HG03108 (cell line): ENCODE results near the gene HNRNPUL1.

Experiments
- ATAC-seq: cut with Tn5 transposase; IDR thresholded peaks from one replicate; pipeline ENCODE4 v1.9.1; 2021; ENCODE audit warnings: moderate library complexity; ENCODE audit not compliant: unreplicated experiment

The HNRNPUL1 gene

DNA sequence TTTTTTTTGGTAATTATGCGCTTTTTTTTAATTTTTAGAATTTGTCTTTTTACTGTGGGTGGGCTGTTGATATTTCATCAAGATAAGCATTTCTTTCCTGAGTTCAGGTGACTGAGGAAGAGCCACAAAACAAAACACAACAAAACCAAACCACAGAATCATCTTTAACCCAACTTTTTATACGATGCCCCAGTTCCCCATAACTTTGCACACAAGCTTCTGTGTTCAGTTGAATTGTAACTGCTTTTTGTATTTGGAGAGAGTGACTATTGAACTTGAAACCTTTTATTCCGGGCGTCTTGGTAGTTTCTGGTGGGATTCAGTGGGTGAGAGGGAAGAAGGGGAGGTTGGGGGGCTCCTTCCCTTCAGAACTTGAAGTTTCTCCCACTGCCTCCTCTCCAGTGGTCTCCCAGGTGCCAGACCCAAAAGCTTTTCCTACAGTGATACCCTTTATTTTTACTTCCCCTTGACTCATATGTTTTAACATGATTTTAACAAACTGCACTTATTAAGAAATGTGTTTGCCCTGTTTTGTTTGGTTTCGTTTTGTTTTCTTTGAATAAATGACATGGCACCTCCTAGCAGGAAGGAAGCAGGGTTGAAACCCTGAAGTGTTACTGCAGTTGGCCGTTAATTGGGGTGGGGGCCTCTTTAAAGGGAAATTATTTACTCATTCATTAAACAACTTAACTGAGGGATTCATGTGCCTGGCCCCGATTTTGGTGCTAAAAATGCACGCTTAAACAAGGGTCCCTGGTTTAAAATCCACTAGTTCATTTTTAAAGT, 43.1 kb downstream of the HNRNPUL1 start:
- no peak for ATAC-seq

DNA sequence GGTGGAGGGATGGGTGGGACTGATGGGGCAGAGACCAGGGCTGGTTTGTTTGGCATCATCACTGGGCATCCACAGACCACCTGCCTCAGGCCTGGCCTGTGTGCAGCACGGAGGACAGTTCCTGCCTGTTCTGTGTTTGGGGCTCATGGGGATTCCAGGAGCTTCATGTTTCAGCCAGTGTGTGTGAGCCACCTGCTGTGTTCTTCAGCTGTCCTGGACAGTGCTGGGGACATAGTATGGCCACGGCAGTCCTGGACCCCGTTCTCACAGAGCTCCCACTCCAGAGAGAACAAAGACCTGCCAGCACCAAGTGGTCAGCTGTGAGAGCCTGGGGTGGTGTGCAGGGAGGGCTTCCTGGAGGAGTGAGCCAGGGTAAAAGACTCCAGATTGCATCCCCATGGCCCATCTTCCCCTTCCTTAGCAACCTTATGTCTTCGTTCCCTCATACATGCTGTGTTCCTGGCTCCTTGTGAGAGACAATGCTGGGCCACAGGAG, 43.8 kb downstream of the HNRNPUL1 start:
- no peak for ATAC-seq

DNA sequence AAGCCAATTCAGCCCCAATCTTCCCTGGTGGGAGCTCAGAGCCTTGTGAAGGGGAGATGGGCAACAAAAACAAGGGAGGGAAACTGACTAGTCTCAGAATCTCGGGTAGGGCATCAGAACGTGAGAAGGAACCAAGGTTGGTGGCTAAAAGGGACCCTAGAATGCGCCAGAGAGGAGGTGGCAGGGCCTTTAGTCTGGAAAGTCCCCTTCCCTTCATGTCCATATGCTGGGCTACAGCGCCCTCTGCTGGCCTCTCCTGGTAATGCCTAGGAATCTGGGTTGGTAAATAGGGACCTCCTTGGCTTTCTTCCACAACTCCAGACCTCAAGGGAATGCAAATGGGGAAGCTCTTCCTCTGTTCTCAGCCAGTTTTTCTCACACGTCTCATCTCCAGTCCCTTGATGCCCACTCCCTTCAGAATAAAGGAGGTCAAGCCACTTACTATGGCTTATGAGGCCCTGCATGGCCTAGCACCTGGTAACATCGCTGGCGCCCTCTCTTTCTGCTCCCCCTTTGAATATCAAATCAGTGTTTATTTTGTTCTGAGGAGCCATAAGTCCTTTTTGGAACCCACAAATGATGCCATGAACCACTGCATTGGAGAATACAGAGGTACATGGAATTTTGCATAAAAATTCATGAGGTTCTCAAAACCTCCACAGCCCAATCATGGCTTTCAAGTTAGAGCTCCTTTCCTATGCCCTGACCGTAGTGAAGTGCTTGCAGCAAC, 44.4 kb downstream of the HNRNPUL1 start:
- peak; percentile 39 for ATAC-seq

DNA sequence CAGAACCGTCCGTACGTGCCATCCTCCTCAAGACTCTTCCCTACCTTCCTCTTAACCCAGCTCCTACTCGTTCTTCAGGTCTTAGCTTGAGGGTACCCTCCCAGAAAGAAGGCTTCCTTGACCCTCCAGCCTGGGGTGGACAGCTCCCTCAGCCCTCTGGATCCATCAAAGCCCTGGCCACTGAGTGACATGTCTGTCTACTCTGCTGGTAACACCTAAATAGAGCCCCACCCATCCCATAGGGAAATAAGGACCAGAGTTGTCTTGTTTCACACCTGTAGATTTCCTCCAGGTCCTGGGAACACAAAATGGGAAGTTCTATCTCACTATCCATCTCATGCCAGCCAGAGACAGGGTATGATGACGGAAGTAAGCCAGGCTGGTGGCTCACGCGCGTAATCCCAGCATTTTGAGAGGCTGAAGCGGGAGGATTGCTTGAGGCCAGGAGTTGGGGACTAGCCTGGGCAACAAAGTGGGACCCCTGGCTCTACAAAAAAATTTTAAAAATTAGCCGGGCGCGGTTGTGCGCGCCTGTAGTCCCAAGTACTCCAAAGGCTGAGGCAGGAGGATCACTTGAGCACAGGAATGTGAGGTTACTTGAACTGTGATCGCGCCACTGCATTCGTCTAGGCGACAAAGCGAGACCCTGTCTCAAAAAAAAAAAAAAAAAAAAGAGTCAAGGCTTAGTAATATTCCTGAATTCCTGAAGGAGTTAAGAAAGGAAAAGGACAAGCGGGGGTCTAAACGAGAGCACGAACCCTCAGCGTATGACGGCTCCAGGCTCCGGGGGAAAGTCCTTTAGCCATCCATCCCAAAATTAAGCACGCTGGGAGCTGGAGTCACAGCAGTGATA, 45.2 kb downstream of the HNRNPUL1 start:
- no peak for ATAC-seq

DNA sequence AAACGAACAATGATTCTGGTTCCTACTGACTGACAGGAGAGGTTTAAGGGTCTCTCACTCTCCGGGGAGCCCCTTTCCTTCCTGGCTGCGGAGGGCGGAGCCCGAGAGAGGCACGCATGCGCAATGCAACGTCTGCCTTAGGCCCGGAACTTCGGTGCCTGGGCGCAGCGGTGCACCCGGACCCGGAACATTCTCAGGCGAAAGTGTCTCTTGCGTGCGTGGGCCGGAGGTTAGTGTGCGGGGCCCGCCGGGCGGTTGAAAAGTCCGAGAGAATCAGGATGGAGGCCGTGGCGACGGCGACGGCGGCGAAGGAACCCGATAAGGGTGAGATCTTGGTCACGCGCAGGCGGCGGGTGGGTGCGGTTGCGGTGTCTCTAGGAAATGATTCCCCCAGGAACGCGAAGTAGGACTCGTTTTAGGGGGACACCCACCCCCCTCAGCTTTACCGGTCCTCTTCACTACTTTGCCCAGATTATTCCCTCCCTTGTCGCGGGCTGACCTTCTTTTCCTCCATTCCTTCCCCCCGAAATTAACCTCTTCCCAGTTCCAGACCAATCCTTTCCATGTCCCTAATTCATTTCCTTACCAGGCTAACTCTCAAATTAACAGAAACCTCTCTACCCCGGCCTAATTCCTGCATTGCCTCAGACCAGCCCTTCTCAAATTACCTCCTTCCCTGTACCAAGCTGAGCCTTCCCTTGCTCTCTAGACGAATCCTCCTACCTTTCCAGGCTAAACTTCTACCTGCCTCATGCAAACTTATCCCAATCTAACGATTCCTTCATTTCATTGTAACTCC, 46.1 kb downstream of the HNRNPUL1 start, which contains the start of gene CCDC97:
Gene CCDC97 (plus strand): TSS at position 140 of the 799 bp plus-strand sequence. CDS start 139 bp downstream, at position 279.
- peak; percentile 59 for ATAC-seq

DNA sequence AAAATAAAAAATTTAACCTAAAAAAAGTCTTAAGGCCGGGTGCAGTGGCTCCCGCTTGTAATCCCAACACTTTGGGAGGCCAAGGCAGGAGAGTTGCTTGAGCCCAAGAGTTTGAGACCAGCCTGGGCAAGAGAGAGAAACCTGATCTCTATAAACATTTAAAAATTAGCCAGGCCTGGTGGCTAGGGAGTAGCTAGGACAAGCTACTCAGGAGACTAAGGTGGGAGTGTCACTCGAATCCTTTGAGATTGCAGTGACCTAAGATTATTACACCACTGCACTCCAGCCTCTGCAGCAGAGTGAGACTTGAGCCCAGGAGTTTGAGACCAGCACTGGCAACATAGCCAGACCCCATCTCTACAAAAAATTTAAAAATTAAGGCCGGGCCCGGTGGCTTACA, 46.9 kb downstream of the HNRNPUL1 start:
- no peak for ATAC-seq

DNA sequence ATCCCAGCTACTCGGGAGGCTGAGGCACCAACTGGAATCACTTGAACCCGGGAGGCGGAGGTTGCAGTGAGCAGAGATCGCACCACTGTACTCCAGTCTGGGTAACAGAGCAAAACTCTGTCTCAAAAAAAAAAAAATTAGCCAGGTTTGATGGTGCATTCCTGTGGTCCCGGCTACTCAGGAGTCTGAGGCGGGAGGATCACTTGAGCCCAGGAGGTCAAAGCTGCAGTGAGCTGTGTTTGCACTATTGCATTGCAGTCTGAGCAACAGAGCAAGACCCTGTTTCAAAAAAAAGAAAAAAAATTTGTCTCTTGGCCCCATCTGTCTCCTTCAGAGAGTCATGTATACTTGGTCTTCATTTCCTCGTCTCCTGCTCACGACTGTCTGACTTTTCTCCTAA, 47.4 kb downstream of the HNRNPUL1 start:
- no peak for ATAC-seq

DNA sequence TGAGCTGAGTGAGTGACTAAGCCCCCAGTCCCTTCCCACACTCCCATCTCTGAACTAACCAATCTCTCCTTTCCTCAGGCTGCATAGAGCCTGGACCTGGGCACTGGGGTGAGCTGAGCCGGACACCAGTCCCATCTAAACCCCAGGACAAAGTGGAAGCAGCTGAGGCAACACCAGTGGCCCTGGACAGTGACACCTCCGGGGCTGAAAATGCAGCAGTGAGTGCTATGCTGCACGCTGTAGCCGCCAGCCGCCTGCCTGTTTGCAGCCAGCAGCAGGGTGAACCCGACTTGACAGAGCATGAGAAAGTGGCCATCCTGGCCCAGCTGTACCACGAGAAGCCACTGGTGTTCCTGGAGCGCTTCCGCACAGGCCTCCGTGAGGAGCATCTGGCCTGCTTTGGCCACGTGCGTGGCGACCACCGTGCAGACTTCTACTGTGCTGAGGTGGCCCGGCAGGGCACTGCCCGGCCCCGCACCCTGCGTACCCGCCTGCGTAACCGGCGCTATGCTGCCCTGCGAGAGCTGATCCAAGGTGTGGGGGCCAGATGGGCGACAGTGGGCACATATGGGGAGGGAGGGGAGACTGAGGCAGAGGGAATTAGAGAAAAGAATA, 52.2 kb downstream of the HNRNPUL1 start:
- no peak for ATAC-seq

DNA sequence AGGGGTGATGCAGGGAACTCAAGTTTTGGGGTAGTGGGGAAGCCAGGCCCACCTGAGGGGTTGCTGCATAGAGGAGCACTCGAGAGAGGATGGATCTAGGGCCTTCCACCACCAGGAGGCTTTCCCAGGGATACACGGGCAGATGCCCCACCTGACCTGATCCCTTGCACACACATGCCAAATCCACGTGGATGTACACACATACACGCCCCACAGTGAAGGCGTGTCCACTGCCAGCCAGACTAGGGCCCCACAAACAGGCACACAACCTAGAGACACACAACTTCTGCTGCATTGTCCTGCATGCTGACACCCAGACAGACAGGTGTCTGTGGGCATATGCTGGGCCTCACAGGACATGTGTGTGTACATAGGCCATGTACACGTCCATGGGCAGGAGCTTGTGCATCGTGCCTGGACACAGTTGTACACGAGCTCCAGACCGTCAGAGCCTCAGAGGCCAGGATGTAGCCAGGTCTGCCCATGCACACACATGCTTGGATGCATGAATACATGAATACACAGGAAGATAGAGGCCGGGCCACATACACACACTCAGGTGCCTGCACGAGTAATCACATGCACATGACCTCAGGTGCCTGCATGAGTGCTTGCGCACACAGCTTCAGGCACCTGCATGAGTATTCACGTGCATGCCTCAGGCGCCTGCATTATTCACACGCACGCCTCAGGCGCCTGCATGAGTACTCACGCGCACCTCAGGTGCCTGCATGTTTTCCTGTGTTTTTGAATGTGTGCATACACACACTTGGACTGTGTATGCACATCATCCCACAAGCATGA, 54.7 kb downstream of the HNRNPUL1 start:
- no peak for ATAC-seq

DNA sequence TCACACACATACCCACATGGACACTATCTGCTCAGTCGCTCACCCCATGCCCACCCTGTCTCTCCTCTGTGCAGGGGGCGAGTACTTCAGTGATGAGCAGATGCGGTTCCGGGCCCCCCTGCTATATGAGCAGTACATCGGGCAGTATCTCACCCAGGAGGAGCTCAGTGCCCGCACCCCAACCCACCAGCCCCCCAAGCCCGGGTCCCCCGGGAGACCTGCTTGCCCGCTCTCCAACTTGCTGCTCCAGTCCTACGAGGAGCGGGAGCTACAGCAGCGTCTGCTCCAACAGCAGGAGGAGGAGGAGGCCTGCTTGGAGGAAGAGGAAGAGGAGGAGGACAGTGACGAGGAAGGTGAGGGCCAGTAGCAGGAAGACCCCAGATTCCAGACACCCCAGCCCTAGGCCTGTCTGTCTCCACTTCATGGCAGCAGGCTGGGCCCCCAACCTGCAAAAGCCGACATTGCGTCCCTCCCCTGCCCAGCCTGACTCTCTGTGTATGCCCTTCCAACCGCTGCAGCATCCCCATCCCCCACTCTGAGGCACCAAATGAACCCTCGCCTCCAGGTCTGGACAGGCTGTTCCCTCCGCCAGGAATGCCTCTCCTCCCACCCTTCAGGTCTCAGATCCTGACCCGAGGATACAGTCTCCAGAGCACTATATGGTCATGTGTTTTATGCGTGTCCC, 55.5 kb downstream of the HNRNPUL1 start:
- ATAC-seq = no peak

DNA sequence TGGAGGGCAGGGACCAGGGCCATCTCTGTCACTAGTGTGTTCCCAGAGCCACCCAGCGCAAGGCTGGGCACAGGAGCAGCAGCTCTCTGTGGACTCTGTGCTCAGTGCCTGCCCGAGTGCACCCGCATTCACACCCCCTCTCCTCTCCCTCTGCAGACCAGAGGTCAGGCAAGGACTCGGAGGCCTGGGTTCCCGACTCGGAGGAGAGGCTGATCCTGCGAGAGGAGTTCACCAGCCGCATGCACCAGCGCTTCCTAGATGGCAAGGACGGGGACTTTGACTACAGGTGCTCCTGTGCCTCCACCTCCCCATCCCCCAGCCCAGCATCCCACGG, 56.0 kb downstream of the HNRNPUL1 start:
- ATAC-seq = no peak

DNA sequence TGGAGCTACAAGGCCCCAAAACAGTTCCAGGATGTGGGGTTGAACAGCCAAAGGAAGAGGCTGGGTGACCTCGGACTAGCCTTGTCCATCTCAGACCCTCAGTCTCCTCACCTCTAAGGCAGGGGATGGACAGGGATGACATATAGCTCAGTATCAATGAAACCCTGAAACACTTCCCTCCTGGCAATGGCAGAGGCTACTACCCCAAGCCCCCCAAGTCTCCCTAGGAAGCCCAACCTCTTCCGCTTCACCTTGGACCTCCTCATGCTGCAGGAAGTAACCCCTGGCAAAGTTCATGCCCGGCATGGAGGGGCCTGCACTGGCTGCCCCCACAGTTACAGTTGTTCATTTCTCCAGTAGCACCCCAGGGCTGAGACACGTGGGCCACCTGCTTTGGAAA, 56.4 kb downstream of the HNRNPUL1 start:
- no peak for ATAC-seq

DNA sequence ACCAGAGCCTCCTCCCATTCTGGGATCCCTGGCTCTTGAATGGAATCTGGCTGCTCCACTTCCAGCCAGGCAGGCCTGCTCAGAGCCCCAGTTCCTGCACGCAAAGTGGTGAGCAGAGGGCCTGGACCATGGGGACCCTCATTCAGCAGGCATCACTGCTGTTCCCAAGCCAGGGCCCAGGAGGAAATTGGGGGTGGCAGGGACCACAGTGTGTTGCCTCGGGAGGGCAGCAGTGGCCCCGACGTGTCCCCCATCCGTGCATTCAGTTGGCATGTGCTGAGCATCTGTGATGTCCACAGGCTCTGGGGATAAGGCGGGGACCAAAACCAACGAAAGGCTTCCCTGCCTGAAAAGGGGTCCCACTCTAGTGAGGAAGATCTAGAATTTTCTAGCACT, 57.0 kb downstream of the HNRNPUL1 start:
- no peak for ATAC-seq

DNA sequence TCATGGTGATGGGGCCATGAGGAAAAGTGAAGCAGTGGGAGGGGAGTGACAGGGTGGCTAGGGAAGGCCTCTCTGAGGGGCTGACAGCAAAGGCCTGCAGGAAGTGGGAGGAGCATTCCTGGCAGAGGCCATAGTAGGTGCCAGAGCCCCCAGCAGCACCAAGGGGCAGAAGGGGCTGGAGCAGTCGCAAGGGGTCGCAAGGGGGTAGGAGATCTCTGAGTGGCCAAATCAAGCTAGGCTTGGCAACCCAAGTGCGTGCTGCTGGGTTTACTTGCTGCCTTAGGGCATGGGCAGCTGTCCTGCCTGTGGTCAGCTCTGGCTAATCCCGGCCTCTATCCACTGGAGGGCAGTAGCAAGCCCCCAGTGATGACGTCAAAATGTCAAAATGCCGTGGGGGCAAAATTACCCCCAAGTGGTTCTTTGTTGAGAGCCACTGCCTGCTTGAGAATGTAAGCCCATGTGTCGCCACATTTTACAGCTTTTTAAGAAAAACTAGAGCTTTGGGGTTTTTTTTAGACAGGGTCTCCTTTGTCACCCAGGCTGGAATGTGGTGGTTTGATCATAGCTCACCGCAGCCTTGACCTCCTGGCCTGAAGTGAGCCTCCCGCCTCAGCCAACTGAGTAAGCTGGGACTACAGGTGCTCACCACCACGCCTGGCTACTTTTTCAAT, 57.6 kb downstream of the HNRNPUL1 start:
- ATAC-seq = no peak

DNA sequence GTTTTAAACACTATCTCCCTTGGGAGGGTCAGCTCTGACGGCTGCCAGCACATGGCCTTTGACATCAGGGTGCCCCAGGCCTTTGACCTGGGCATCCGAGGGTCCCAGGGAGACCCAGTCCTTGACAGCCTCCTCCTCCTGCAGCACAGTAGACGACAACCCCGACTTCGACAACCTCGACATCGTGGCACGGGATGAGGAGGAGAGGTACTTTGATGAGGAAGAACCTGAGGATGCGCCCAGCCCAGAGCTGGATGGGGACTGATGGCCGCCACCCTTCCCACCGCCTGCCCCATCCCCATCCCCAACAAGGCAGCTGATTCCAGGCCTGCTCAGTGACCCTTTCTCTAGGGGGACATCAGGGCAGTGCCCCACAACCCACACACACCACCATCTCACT, 58.3 kb downstream of the HNRNPUL1 start:
- no peak for ATAC-seq

DNA sequence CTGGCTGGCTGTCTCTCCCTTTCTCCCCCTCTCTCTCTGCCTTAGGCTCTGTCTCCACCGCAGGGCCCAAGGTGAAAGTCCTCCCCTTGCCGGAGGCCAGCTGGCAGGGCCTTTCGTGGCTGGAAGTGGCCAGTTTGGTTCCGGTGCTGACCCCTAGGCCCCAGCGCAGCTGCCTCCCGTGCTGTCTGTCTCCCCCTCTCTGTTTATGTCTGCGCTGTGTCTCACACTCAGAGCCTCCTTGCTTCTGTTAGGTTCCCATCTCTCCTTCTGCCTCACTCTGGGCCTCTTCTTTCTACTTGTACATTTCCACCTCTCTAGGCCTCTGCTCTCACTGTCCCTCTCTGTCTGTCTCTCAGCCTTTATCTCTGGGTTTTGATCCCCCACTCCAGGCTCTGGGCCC, 58.9 kb downstream of the HNRNPUL1 start:
- no peak for ATAC-seq

DNA sequence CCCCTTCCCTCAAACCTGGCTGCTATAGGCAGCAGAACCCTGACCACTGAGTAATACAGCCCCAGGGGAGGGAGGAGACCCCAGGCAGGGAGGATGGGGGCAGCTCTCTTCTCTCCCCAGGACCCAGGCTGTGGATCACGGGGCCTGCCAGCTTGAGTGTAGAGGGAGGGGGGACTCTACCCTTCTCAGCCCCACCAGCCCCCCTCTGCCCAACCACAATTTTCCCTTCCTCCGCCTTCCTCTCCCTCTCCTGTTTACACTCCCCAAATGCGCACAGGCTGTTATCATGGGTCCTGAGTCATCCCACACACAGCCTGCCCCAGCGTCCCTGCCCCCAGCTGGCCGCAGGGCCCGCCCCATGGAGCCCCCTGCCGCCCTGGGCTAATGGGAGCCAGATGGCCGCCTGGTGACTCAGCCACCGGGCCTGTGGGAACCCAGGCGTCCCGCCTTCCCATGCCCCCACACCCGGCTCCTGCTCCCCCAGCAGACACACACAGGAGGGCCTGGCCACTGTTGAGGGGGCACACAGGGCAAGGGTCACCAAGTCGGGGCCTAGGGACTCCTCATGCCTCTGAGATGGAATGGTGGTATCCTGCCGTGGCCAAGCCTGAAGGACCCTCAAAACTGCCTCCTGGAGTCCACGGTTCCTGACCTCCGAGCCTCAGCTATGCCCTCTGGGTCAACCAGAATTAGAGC, 59.4 kb downstream of the HNRNPUL1 start:
- ATAC-seq = no peak
